Right cardiac atrium (tissue), 5 donors: Measurements from ENCODE around the gene ST6GALNAC3. TPM values are rescaled to one million over a fixed set of nuclear protein-coding genes. Genes with fewer than 3 reads are reported as not detected.

Experiments
- ATAC-seq, 2 donors: fragments of 200-7000 bp; cut with Tn5 transposase; one replicate each; pipeline versions ENCODE4 v1.8.0 to v1.9.1; 2020; ENCODE audit warnings: moderate library complexity in 2 of 2, mild to moderate bottlenecking in 1 of 2
- DNase-seq, 3 donors: peaks; one replicate each; pipeline ENCODE4 v3.0.0-alpha.2; 2020
- H3K27ac ChIP-seq: one replicate; pipeline ENCODE4 v1.5.1; 2013; ENCODE audit warnings: mild to moderate bottlenecking, low read length, control low read depth, moderate library complexity
- H3K27me3 ChIP-seq: one replicate; pipeline ENCODE4 v1.6.1; 2013; ENCODE audit not compliant: control insufficient read depth, insufficient read depth
- H3K4me1 ChIP-seq: one replicate; pipeline ENCODE4 v1.6.1; 2013; ENCODE audit warnings: low read length; ENCODE audit not compliant: control insufficient read depth, insufficient read depth
- H3K4me3 ChIP-seq: one replicate; pipeline ENCODE4 v1.5.1; 2013; ENCODE audit warnings: low read length, control low read depth
- H3K9me3 ChIP-seq: one replicate; pipeline ENCODE4 v1.6.1; 2013; ENCODE audit warnings: low read length; ENCODE audit not compliant: control insufficient read depth
- WGBS: extraction: QIAGEN DNeasy Blood & Tissue Kit; methylation state at CpG from one replicate; pipeline ENCODE4 v1.1.7; 2013; 5-methylcytosine and 5-hydroxymethylcytosine counted together
- intact Hi-C, 4 donors: fragments of 100-400 bp; cut with DNase I; formaldehyde crosslinking; loops; one replicate each; pipeline versions ENCODE4 v1.11.0 to v1.14.0; 2022 to 2023
- polyA plus RNA-seq: library from polyadenylated mRNA; stranded (reverse); fragments of 200-250 nt; gene quantifications from one replicate; pipeline ENCODE4 v1.2.3, GENCODE V29; 2013
- total RNA-seq, 4 donors: library from RNA; stranded (reverse); fragmentation: NEBNext Ultra II Directional; extraction: Animal tissue kit (Norgen Biotek cat#: 25700); gene quantifications; one replicate each; pipeline ENCODE4 v1.2.1, GENCODE V29; 2021
- donor health status: healthy with polysubstance abuse.
- donor health status: DM: no; HTN: yes; CAD: no.
- donor health status: DM: no; HTN: no; CAD: no.
- donor health status: DM: no; HTN: yes; CAD: no; lungs with severe emphysema.
- donor health status: DM: yes; HTN: yes; CAD: no.

ST6GALNAC3 gene
- total and polyA plus RNA-seq, 5 donors, result 2.8 to 19.9 (median 15.4) TPM

GRCh38 chr1:76161451-76161850 is 86.9 kb downstream of the ST6GALNAC3 start:
- H3K4me3 ChIP-seq, result no peak overlapping the region
- no peaks in the 10 kb centered on the region for H3K9me3 ChIP-seq
- no peak for DNase-seq
- no peak for ATAC-seq
- H3K4me1 ChIP-seq, result no peaks in the 10 kb centered on the region
- H3K27me3 ChIP-seq, result no peaks in the 10 kb centered on the region
- H3K27ac ChIP-seq, result no peak overlapping the region
- WGBS, result 78% methylated on average over 2 of the region's 2 CpGs
- intact Hi-C loops, result no loop called here

- no peaks in the 10 kb centered on the region for H3K27me3 ChIP-seq
- intact Hi-C loops, result no loop called here
- no peak for ATAC-seq
- H3K4me1 ChIP-seq, result no peaks in the 10 kb centered on the region
- H3K9me3 ChIP-seq, result no peaks in the 10 kb centered on the region
- DNase-seq, result no peak
- 96% methylated on average over 5 of the region's 5 CpGs for WGBS
- no peak overlapping the region for H3K4me3 ChIP-seq
- no peak overlapping the region for H3K27ac ChIP-seq
Observed at GRCh38 chr1:76162254-76162653, 87.7 kb downstream of the ST6GALNAC3 start.

DNA sequence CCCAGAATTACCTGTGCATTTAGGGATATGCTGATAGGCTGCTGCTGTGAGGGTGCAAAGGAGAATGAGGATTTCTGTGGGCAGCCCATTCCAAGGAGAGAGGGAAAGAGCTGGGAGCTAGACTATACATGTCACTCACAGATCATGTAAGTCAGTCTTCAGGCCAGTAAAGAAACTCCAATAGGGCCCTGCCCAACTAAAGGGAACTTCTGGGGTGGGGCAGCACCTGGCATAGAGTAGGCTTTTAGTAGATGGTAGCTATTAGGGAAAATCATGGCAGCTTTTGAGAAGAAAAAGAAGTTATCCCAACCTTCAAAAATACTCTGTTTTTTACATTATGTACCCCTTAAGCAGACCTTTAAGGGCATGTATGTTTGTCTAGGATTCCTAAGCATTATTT is 89.6 kb downstream of the ST6GALNAC3 start:
- Histone ChIP-seq H3K4me3 (no peak overlapping the region), H3K27ac (no peak overlapping the region), H3K4me1 (no peaks in the 10 kb centered on the region), H3K27me3 (no peaks in the 10 kb centered on the region), H3K9me3 (no peaks in the 10 kb centered on the region)
- intact Hi-C loops, result no loop called here
- DNase-seq (no peak), ATAC-seq (no peak)

- WGBS, result 96% methylated on average over 2 of the region's 2 CpGs
- no peaks in the 10 kb centered on the region for H3K27me3 ChIP-seq
- no peak overlapping the region for H3K27ac ChIP-seq
- no peak for ATAC-seq
- no peaks in the 10 kb centered on the region for H3K9me3 ChIP-seq
- no peaks in the 10 kb centered on the region for H3K4me1 ChIP-seq
- no peak overlapping the region for H3K4me3 ChIP-seq
- no peak for DNase-seq
- intact Hi-C loops, result no loop called here
Observed at GRCh38 chr1:76170084-76170483, 95.5 kb downstream of the ST6GALNAC3 start.

- intact Hi-C loops, result no loop called here
- ATAC-seq, result no peak
- DNase-seq, result no peak
- no peak overlapping the region for H3K27ac ChIP-seq
- H3K27me3 ChIP-seq, result no peaks in the 10 kb centered on the region
- 81% methylated on average over 2 of the region's 2 CpGs for WGBS
- no peak overlapping the region for H3K4me3 ChIP-seq
- no peaks in the 10 kb centered on the region for H3K9me3 ChIP-seq
- H3K4me1 ChIP-seq, result no peaks in the 10 kb centered on the region
Observed at GRCh38 chr1:76170513-76170912, 96.0 kb downstream of the ST6GALNAC3 start.

GRCh38 chr1:76176000-76176399 is 101.5 kb downstream of the ST6GALNAC3 start:
- H3K4me3 ChIP-seq, result no peak overlapping the region
- DNase-seq (no peak), ATAC-seq (no peak)
- H3K27ac ChIP-seq, result no peak overlapping the region
- WGBS, result 81% methylated on average over 2 of the region's 2 CpGs
- H3K9me3 ChIP-seq, result peaks cover 2% of the 10 kb centered on the region
- intact Hi-C loops, result no loop called here
- no peaks in the 10 kb centered on the region for H3K4me1 ChIP-seq
- no peaks in the 10 kb centered on the region for H3K27me3 ChIP-seq

GRCh38 chr1:76177615-76178014 is 103.1 kb downstream of the ST6GALNAC3 start:
- 89% methylated on average over 8 of the region's 8 CpGs for WGBS
- Histone ChIP-seq H3K27me3 (no peaks in the 10 kb centered on the region), H3K27ac (no peak overlapping the region), H3K9me3 (peaks cover 2% of the 10 kb centered on the region), H3K4me1 (no peaks in the 10 kb centered on the region), H3K4me3 (no peak overlapping the region)
- ATAC-seq, result no peak
- intact Hi-C loops, result no loop called here
- DNase-seq, result no peak

DNA sequence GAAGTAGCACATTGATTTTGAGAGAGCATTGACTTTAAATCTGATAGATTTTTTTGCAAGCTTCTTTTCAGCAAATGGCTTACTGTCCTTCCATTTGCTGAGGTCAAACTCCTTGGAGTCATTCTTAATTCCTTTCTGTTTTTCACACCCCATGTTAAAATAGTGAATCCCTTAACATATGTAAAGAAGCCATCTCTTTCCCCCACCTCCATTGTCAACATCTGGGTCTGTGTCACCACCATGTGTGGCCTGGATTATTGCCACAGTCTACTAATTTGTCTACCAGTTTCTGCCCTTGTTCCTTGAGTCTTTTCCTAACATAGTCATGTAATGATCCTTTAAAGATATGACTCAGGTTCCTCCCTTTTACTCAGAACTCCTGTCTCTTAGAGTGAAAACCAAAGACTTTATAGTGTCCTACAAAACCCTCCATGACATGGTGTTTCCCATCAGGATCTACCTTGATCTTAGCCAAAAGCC is 104.7 kb downstream of the ST6GALNAC3 start:
- intact Hi-C loops, result no loop called here
- Histone ChIP-seq H3K4me3 (no peak overlapping the region), H3K9me3 (peaks cover 2% of the 10 kb centered on the region), H3K4me1 (no peaks in the 10 kb centered on the region), H3K27ac (no peak overlapping the region), H3K27me3 (no peaks in the 10 kb centered on the region)
- DNase-seq (no peak), ATAC-seq (no peak)

DNA sequence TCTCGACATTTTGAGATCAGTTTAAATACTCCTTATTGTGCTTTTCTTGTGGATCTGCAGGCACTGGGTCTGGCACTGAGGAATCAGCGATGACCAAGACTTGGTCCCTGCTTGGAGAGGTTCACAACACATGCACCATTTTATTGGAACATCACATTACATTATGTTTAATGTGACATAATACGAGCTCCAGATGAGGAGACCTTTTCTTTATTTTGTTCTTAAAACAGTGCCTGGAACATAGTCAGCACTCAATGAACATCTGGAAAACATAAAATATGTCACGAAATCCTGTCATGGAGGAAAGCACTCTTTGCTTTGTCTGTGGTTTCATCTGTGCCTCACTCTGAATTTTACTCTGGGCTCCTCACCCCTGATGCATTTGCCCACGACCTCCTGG is 110.7 kb downstream of the ST6GALNAC3 start:
- no peak for DNase-seq
- no peaks in the 10 kb centered on the region for H3K27me3 ChIP-seq
- H3K4me3 ChIP-seq, result no peak overlapping the region
- H3K9me3 ChIP-seq, result peaks cover 2% of the 10 kb centered on the region
- 89% methylated on average over 5 of the region's 5 CpGs for WGBS
- no peak overlapping the region for H3K27ac ChIP-seq
- intact Hi-C loops, result no loop called here
- no peaks in the 10 kb centered on the region for H3K4me1 ChIP-seq
- no peak for ATAC-seq

DNA sequence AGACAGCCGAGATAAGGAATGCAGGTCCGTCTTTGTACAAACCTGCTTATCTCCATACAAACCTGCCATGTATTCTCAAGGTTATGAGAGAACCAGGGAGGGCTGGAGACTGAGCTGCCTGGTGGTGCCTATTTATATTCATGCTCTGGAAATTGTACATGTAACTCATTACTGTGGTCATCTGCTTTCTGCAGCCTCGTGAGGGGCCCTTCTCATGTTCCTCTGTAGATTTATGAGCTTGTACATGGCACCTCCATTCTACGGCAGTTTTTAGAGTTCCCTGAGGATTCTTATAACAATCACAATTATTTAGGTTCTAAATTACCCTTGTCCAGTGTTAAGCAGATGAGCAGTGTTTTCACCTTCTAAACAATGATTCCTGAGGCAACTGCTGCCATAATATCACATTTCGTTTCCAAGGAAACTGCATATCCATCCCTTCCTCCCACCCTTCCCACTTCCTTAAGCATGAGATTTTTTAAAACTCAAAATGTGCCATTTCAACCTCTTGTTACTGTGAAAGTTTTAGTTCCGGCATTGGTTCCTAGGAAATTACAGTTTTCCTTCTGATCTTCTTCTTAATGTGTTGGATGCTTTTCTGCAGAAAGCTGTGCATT is 112.1 kb downstream of the ST6GALNAC3 start:
- no peak overlapping the region for H3K27ac ChIP-seq
- WGBS, result 77% methylated on average over 6 of the region's 6 CpGs
- ATAC-seq (no peak), DNase-seq (no peak)
- H3K9me3 ChIP-seq, result no peaks in the 10 kb centered on the region
- H3K4me3 ChIP-seq, result no peak overlapping the region
- H3K27me3 ChIP-seq, result no peaks in the 10 kb centered on the region
- H3K4me1 ChIP-seq, result no peaks in the 10 kb centered on the region
- intact Hi-C loops, result no loop called here

DNA sequence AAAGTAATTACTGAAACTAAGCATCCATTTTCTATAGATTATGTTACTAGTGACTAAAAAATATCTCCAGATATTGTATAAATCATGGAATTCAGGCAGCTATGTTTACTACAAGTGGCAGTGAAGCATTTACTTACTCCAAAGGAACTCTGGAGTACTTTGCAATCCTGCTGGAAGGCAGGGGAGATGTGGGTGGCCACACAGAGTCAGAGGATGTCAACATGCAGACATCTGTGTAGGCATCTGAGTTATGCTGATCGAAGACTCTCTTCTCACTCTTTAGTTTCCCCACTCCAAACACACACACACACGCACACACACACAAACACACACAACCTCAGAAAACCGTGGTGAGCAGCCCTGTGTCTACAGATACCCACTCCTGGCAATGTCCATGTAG is 112.9 kb downstream of the ST6GALNAC3 start:
- 92% methylated on average over 3 of the region's 3 CpGs for WGBS
- Histone ChIP-seq H3K9me3 (no peaks in the 10 kb centered on the region), H3K27me3 (no peaks in the 10 kb centered on the region), H3K4me1 (no peaks in the 10 kb centered on the region), H3K27ac (no peak overlapping the region), H3K4me3 (no peak overlapping the region)
- ATAC-seq (no peak), DNase-seq (no peak)
- intact Hi-C loops, result no loop called here

- intact Hi-C loops, result no loop called here
- WGBS, result 73% methylated on average over 2 of the region's 2 CpGs
Observed at GRCh38 chr1:76189310-76189709, 114.8 kb downstream of the ST6GALNAC3 start.

More at GRCh38 chr1:76189310-76189709, 114.8 kb downstream of the ST6GALNAC3 start:
- Histone ChIP-seq H3K4me3 (no peak overlapping the region), H3K27me3 (no peaks in the 10 kb centered on the region), H3K27ac (no peak overlapping the region), H3K9me3 (no peaks in the 10 kb centered on the region), H3K4me1 (no peaks in the 10 kb centered on the region)
- DNase-seq (no peak), ATAC-seq (no peak)
